NT2/D1 (cell line): ENCODE measurements around the gene PSME3.
"Not testable (repeated sequence)": the region's sequence is repeated elsewhere in the genome, so short reads cannot be mapped to it uniquely, and the experiment has no call there.

Experiments used
- DNase-seq: peaks from one replicate; pipeline ENCODE4 v3.0.0-alpha.2; 2011; ENCODE audit warnings: low read depth, low spot score
- H3K27me3 ChIP-seq: 2 replicates; pipeline ENCODE4 v1.6.0; 2011; ENCODE audit warnings: mild to moderate bottlenecking; ENCODE audit not compliant: insufficient read length, insufficient read depth
- H3K36me3 ChIP-seq: 2 replicates; pipeline ENCODE4 v1.6.1; 2011; ENCODE audit warnings: mild to moderate bottlenecking, low read length, mixed read lengths; ENCODE audit not compliant: insufficient read depth, insufficient read length
- H3K4me1 ChIP-seq: 2 replicates; pipeline ENCODE4 v1.5.1; 2011; ENCODE audit not compliant: insufficient read depth, insufficient read length
- H3K4me3 ChIP-seq: 2 replicates; pipeline ENCODE4 v1.5.1; 2011; ENCODE audit warnings: low read depth; ENCODE audit not compliant: insufficient read length
- H3K9ac ChIP-seq: 2 replicates; pipeline ENCODE4 v1.6.0; 2011; ENCODE audit warnings: low read depth; ENCODE audit not compliant: insufficient read length
- H3K9me3 ChIP-seq: 2 replicates; pipeline ENCODE4 v1.5.1; 2011; ENCODE audit warnings: mild to moderate bottlenecking, low read length; ENCODE audit not compliant: insufficient read depth
- SUZ12 ChIP-seq: IDR thresholded peaks from 2 replicates; pipeline ENCODE4 v1.6.1; 2011; ENCODE audit not compliant: insufficient read length, insufficient read depth; ENCODE audit errors: extremely low read depth
- YY1 ChIP-seq: IDR thresholded peaks from 2 replicates; pipeline ENCODE4 v1.6.1; 2011; ENCODE audit not compliant: insufficient read length, insufficient read depth
- ZNF274 ChIP-seq: IDR thresholded peaks from 2 replicates; pipeline ENCODE4 v1.6.1; 2011; ENCODE audit warnings: mild to moderate bottlenecking, low read depth, low read length

PSME3 gene

DNA sequence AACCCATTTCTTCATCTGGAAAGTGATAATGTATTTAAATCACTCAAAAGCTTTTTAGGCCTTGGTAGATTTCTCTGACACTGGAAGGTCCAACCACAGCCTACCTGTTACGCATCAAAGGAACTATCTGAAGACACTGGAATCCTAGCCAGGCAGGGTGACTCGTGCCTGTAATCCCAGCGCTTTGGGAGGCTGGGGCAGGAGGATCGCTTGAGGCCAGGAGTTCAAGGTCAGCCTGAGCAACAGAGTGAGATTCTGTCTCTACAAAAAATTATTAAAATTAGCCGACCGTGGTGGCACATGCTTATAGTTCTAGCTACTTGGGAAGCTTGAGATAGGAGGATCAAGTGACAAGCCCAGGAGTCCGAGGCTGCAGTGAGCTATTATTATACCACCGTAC is 49.0 kb downstream of the PSME3 start:
- Histone ChIP-seq H3K36me3 (no peaks in the 10 kb centered on the region), H3K9ac (no peak overlapping the region)
- no peak for TF ChIP-seq ZNF274
- TF ChIP-seq SUZ12: no peak
- no peak for TF ChIP-seq YY1

DNA sequence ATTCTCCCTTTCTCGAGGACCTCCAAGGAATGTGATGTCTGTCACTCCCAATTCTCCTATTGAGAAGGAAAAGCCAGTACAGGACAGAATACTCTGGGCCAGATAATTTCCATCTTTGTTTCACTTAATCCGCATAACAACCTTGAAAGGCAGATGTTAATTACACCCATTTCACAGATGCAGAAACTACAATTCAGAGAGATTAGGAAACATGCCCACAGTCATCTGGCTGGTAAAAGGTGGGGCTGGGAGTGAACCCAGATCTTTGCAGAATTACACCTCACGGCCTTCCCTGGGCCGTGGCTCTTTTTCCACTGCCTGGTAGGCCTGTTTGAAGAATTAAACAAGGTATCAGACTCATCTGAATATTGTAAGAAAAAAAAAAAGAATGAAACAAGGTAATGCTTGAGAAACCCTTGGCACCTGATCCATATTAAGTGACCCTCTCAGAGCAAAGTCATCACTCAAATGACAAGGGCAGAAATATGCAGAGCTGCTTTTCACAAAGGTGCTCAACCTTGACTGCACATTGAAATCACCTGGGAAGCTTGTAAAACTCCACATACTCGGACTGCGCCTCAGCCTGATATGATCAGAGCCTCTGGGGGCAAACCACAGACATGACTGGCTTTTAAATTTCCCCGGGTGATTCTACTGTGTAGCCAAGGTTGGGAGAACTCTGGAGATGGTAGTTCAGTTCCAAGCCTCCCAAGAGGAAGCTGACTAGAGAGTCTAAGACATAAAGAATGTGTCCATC is 50.8 kb downstream of the PSME3 start:
- H3K4me1 ChIP-seq: peaks cover 5% of the 10 kb centered on the region
- TF ChIP-seq SUZ12 (no peak), YY1 (no peak), ZNF274 (no peak)
- H3K4me3 ChIP-seq: no peak overlapping the region
- peaks cover 19% of the 10 kb centered on the region for H3K27me3 ChIP-seq
- H3K36me3 ChIP-seq: no peaks in the 10 kb centered on the region
- DNase-seq: no peak
- no peak overlapping the region for H3K9ac ChIP-seq
- no peaks in the 10 kb centered on the region for H3K9me3 ChIP-seq

More for the DNA sequence above, 49.0 kb downstream of the PSME3 start:
- DNase-seq: no peak
- H3K9me3 ChIP-seq: no peaks in the 10 kb centered on the region
- no peak overlapping the region for H3K4me3 ChIP-seq
- peaks cover 37% of the 10 kb centered on the region for H3K27me3 ChIP-seq
- H3K4me1 ChIP-seq: peaks cover 14% of the 10 kb centered on the region

DNA sequence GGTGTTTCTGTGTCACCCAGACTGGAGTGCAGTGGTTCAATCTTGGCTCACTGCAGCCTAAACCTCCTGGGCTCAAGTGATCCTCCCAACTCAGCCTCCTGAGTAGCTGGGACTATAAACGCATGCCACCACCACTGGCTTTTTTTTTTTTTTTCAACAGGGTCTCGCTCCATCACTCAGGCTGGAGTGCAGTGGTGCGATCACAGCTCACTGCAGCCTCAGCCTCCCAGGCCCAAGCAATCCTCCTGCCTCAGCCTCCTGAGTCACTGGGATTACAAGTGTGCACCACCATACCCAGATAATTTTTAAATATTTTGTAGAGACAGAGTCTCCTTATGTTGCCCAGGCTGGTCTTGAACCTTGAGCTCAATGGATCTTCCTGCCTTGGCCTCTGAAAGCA is 52.6 kb downstream of the PSME3 start:
- not testable (repeated sequence) for H3K27me3 ChIP-seq

DNA sequence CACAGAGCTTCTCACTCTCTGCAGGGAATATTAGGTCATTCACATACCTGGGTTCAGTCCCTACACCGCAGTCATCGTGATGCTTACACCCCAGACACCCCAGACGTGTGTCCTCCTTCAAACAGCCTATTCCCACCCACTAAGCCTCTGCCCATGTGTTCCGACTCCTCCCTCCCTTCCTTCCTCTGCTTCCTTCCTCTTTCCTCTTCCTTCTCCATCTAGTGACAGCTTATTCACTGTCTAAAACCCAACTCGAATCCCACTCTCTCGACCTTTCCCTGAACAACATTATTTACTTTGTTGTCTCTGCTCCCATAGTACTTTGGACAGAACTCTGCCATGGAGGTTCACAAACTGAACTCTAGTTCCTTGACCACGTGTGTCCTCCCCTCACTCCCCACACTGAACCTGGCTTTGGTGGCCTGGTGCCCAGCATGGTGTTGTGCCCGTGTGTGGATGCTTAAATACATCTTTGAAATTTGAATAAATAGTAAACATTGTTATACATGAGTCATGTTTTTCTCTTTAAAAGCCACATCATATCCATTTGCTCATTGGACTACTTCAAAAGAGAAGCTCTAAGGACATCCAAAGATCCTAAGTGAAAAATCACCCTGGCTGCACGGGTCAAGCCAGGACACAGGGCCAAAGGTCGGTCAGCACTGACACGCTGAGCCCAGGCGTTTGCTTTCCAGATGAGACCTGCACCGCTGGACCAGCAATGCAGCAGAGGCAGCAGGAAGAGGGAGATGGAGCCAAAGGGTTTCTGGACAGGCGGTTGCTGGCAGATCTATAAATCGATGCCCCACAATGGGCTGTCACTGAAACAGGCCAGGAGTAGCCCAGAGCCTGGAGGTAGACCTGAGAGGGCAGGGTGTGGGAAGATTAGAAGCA is 53.3 kb downstream of the PSME3 start:
- H3K9me3 ChIP-seq: no peaks in the 10 kb centered on the region
- H3K27me3 ChIP-seq: peaks cover 4% of the 10 kb centered on the region
- TF ChIP-seq YY1 (no peak), SUZ12 (no peak), ZNF274 (no peak)
- no peak for DNase-seq
- no peak overlapping the region for H3K4me3 ChIP-seq
- no peak overlapping the region for H3K9ac ChIP-seq
- peaks cover 3% of the 10 kb centered on the region for H3K4me1 ChIP-seq
- no peaks in the 10 kb centered on the region for H3K36me3 ChIP-seq

More for the DNA sequence above, 52.6 kb downstream of the PSME3 start:
- not testable (repeated sequence) for H3K9ac ChIP-seq, DNase-seq, H3K36me3 ChIP-seq, H3K9me3 ChIP-seq, H3K4me3 ChIP-seq, H3K4me1 ChIP-seq

DNA sequence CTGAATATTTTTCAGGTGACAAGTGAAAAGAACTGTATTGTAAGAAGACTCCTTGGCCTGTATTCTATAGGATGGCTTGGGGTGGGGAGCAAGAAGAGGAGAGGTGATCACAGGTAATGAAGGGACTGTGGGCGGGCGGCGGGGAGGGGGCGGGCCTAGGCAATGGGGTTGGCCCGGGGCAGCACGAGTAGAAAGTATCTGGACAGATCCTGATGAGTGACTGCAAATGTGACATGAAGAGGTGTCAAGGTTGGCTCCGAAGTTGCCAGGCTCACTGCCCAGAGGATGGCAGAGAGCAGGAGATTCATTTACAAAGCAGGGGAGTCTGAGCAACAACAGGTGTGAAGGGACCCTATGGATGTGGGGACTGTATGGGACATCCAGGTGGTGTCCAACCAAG is 56.6 kb downstream of the PSME3 start:
- H3K27me3 ChIP-seq: no peaks in the 10 kb centered on the region

DNA sequence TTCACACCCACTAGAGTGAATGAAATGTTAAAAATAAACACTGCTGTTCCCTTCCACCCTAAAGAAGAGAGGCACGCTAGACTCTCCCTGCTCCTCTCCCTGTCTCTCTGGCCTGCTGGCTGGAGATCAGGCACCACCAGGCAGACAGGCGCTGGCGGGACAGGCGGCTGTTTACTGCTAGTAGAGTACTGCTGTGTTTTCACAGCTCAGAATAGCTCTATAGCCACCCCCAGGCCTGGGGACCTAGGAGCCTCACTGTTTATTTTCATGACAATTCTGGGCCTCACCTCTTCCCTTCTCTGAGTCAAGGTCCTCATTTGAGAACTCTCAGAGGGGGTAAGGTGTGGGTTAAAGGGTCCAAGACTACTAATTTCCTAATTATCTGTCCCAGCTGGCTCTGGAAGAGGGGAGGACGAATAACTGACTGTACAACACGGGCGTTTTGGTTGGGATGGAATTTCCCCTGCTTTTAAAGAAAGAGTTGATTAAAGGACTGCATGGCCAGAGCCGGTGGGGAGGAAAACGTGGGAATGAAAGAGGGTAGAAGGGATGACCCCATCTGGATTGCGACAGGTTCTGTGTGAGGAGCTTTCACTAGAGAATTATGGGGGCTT is 58.4 kb downstream of the PSME3 start:
- Histone ChIP-seq H3K9me3 (no peaks in the 10 kb centered on the region), H3K4me1 (peaks cover 3% of the 10 kb centered on the region), H3K4me3 (no peak overlapping the region), H3K36me3 (no peaks in the 10 kb centered on the region), H3K27me3 (no peaks in the 10 kb centered on the region), H3K9ac (no peak overlapping the region)
- TF ChIP-seq YY1 (no peak), SUZ12 (no peak), ZNF274 (no peak)
- DNase-seq: peak; percentile 23

More for the DNA sequence above, 56.6 kb downstream of the PSME3 start:
- Histone ChIP-seq H3K36me3 (no peaks in the 10 kb centered on the region), H3K4me3 (no peak overlapping the region), H3K9me3 (no peaks in the 10 kb centered on the region), H3K9ac (no peak overlapping the region), H3K4me1 (peaks cover 3% of the 10 kb centered on the region)
- no peak for DNase-seq
- TF ChIP-seq YY1 (no peak), SUZ12 (no peak), ZNF274 (no peak)

DNA sequence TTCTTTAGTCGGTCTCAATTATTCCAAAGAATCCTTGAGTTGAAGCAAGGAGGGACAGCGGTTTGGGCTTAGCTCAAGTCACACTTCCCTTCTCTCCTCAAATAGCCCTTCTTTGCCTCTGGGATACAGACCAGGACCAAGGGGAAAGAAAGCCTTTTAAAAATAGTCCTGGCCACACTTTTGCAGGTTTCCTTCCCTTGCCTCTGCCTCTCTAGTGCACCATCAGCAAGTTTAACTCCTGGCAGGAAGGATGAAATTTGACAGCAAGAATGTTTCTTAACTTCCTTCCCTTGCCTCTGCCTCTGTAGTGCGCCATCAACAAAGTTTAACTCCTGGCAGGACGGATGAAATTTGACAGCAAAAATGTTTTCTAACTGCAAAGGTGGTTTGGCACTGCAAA is 60.2 kb downstream of the PSME3 start:
- H3K4me3 ChIP-seq: no peak overlapping the region
- H3K9me3 ChIP-seq: peaks cover 11% of the 10 kb centered on the region; the same call in 1 of the 2 replicates
- DNase-seq: no peak
- peak overlapping the region; percentile 34 for H3K9ac ChIP-seq
- no peak for TF ChIP-seq YY1
- no peak for TF ChIP-seq ZNF274
- no peak for TF ChIP-seq SUZ12
- no peaks in the 10 kb centered on the region for H3K36me3 ChIP-seq
- H3K27me3 ChIP-seq: no peaks in the 10 kb centered on the region
- H3K4me1 ChIP-seq: no peaks in the 10 kb centered on the region
